OCI-LY1 (cell line): ENCODE results near the gene AP3D1.

Experiments
- CTCF ChIP-seq: fragments of 200-600 bp; sonication (generic), shearing (Covaris generic); IDR thresholded peaks from 2 replicates; pipeline ENCODE4 v1.5.1; 2017; ENCODE audit warnings: mild to moderate bottlenecking, antibody characterized with exemption, low read length, moderate library complexity, mixed read lengths
- EZH2 ChIP-seq: fragments of 200-600 bp; sonication (generic), shearing (Covaris generic); IDR thresholded peaks from 2 replicates; pipeline ENCODE4 v1.8.0; 2017; ENCODE audit warnings: borderline replicate concordance, mixed run types, mild to moderate bottlenecking, antibody characterized with exemption, low read length, moderate library complexity, mixed read lengths

DNA sequence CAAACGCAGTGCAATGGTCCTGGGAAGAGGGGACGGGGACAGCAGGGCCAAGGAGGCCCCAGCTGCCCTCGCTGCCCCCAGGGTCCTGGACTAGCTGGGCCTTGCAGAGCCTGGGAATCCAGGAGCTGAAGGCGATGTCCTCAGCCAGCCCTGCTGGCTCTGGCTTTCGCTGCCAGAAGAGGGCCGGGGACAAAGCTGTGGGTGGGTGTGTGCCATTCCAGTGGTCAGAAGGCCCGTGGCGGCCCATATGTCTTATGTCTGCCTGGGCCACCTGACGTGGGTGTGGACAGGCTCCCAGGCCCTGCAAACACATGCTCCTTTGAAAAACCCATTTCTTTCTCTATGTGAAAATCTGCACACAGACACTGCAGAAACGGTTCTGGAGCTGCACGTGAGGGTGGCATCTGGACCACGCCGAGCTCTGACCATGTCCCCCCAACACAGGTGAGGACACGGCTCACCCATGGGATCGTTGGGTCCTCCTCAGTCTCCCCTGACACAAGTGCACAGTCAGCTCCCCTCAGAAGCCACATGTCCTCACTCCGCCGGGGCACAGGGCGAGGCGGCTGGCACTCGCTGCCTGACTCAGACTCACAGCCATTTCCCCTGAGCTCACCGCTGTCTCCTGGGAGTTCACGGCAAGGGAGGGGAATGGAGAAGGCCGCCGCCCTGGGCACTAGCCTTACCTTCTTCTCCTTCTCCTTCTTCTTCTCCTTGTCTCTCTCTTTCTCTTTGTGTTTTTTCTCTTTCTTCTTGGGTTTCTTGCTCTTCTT is 37.7 kb downstream of the AP3D1 start:
- TF ChIP-seq CTCF (no peak), EZH2 (no peak)
